ENCODE results near the gene DOK5.

DNA sequence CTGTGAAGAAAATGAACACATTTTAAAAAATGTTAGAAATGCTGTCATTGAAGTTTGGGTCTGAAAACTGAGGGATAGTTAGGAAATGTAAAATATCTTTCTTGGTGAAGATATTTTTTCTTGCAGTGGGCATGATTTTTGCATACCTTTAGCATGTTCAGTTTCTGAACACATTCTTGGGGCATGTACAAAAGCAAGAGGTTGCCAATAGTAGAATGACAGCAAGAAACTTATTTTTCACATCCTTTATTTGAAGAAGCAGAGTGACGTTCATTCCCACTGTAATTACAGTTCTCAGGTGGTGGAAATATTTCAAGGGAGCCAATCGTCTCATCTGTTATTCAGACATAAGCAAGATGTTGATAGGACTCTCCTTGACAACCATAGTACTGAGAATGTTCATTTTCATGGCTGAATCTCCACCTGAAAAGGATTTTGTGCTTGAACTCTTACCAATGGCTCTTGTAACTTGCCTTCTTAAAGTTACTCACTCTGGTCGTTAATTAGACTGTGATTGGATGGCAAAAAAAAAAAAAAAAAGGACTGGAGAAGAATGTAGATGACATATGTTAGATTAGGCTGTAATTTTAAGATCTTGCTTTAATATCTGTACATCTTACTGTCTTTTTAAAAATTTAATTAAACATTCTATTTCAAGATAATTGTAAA lies 74.4 kb downstream of the DOK5 start:
- TF ChIP-seq, protein P1, sequence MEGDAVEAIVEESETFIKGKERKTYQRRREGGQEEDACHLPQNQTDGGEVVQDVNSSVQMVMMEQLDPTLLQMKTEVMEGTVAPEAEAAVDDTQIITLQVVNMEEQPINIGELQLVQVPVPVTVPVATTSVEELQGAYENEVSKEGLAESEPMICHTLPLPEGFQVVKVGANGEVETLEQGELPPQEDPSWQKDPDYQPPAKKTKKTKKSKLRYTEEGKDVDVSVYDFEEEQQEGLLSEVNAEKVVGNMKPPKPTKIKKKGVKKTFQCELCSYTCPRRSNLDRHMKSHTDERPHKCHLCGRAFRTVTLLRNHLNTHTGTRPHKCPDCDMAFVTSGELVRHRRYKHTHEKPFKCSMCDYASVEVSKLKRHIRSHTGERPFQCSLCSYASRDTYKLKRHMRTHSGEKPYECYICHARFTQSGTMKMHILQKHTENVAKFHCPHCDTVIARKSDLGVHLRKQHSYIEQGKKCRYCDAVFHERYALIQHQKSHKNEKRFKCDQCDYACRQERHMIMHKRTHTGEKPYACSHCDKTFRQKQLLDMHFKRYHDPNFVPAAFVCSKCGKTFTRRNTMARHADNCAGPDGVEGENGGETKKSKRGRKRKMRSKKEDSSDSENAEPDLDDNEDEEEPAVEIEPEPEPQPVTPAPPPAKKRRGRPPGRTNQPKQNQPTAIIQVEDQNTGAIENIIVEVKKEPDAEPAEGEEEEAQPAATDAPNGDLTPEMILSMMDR (IDR thresholded peaks at IDR 0.05; ENCODE audit: extremely low read depth in 1 of 2, insufficient read depth in 1 of 2, low read depth in 1 of 2, low read length in 2 of 2), result no peak
- TF ChIP-seq POLR2A (IDR thresholded peaks at IDR 0.05; ENCODE audit: low read depth, low read length), result no peak
- TF ChIP-seq EZH2 (IDR thresholded peaks at IDR 0.05; ENCODE audit: borderline replicate concordance, low read depth, low read length, severe bottlenecking), result no peak
- no peak for TF ChIP-seq MYC (IDR thresholded peaks at IDR 0.05; ENCODE audit: low read depth, low read length)
- TF ChIP-seq GATA2 (IDR thresholded peaks at IDR 0.05; ENCODE audit: insufficient read depth, insufficient read length, low read depth, low read length), result no peak
